COR-L47 (cell line): ENCODE data around the gene XBP1.
A peak's percentile ranks its signal among the peaks of the same experiment; 100 is the strongest.
"Not testable (repeated sequence)": the region's sequence is repeated elsewhere in the genome, so short reads cannot be mapped to it uniquely, and the experiment has no call there.

Experiments
- DNase-seq: peaks from one replicate; lab custom pipeline; 2025; lab: John Stamatoyannopoulos, UW

Gene XBP1

DNA sequence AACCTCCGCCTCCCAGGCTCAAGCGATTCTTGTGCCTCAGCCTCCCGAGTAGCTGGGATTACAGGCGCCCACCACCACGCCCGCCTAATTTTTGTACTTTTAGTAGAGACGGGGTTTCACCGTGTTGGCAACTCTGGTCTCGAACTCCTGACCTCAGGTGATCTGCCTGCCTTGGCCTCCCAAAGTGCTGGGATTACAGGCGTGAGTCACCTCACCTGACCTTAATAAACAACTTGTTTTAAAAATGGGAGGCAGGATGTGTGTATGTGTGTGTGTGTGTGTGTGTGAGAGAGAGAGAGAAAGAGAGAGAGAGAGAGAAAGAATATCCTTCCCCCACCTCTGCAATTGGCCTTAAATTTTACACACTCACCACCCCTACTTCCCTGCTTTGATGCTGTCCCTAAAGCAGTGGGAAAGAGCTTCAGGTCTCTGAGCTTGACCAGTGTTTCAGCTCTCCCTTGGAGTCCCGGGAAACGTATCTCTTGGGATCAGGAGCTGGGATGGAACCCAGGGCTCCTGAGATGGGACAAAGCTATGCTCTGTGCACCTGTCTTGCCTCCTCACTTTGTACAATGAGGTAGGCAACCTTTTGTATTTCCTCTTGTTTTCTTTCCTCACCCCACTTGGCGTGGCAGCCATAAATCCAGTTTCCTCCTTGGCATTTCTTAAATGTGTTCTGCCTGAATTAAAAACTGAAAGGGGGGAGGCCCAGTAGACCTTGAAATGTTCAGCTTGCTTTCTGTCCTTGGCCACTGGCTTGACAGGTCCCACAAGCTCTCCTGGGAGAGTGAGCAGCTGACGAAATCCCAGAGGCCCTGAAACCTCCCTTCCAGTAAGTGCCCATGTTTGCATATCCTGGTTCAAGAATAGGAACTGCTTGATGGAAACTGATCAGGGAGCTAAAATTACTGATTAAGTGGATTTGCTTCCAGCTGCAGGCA is 17.8 kb upstream of the XBP1 start:
- no peak for DNase-seq

DNA sequence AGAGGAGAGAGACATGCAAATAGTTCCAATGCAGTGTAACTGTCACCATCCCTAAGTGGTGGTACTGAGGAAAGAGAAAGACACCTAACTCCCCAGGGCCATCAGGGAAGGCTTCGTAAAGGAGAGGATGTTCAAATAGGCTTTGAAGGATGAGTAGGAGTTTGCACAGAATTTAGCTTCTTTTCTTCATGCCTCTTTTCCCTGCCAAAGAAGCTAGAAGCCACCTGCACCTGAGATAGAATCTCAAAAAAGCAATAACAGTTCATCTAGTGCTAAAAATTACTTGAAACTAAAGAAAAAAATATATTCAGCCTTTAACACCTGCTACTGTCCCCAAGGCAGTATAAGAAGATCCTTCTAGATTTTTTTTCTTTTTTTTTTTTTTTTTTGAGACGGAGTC is 16.7 kb upstream of the XBP1 start:
- DNase-seq, result no peak

DNA sequence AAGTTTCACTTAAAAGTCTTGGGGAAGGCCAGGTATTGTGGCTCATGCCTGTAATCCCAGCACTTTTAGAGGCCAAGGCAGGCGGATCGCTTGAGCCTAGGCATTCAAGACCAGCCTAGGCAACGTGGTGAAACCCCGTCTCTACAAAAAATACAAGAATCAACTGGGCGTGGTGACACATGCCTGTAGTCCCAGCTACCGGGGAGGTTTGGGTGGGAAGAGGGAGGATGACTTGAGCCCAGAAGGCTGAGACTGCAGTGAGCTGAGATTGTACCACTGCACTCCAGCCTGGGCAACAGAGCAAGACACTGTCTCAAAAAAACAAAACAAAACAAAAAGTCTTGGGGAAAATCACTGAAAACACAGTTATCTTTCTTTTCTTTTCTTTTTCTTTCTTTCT is 15.4 kb upstream of the XBP1 start:
- no peak for DNase-seq

GRCh38 chr22:28815111-28815510 is 14.7 kb upstream of the XBP1 start:
- no peak for DNase-seq

DNA sequence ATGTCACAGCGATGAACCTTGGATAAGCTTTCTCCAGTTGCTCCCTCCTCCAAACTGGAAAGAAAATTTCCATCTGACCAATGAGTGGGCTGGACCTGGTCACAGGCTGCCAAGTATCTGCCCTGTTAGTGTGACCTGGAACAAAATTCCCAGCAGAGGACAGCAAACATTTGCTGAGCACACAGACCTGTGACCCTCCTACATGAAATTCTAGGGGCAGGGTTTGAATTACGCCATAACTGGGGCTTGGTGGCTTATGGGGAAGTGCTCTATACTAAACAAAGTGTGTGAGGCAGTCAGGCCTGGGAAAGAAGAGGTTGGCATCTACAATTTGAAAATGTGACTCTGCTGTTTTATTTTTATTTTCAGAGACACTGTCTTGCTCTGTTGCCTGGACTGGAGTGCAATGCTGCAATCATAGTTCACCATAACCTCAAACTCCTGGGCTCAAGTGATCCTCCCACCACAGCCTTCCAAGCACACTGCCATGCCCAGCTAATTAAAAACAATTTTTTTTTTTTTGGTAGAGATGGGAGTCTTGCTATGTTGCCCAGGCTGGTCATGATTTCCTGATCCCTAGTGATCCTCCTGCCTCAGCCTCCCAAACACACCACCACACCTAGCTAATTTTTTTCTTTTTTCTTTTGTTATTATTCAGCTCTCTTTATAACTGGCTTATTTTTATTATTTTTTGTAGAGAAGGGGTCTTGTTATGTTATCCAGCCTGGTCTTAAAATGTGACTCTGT is 13.6 kb upstream of the XBP1 start:
- no peak for DNase-seq

DNA sequence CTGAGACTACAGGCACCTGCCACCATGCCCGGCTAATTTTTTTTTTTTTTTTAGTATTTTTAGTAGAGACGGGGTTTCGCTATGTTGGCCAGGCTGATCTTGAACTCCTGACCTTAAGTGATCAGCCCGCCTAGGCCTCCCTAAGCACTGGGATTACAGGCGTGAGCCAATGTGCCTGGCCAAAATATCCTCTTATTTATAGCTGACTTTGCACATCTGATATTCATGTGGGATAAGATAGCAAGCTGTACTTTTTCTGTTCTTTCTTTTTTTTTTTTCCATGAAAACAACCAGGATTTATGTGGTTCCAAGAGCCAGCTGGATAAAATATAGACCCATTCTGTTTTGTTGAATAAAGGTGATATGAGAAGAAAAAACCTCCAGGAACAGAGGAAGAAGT is 12.1 kb upstream of the XBP1 start:
- DNase-seq, result no peak

DNA sequence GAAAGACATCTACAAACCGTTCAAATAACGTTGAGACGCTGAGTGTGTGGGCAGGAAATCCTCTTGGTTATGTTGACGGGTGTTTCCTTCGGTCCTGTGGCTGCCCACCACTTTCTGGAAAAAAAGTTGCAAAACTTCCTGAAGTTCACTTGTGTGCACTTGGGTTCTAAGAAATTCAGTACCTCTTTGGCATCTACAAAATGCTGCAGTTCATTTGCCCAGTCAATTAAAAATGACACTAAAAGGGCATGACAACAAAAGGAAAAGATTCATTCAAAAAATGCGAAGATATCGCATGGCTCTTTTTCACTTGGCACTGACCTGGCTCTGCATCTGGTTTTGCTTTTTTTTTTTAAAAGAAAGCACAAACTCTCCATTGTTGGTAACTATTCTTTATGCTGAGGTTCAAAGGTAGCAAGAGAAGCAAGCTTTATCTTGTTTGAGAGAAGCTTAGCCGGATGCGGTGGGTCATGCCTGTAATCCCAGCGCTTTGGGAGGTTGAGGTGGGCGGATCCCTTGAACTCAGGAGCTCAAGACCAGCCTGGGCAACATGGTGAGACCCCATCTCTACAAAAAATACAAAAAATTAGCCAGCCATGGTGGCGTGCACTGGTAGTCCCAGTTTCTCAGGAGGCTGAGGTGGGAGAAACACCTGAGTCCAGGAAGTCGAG is 10.6 kb upstream of the XBP1 start:
- DNase-seq, result no peak

- no peak for DNase-seq
These were observed 8.5 kb upstream of the XBP1 start for GRCh38 chr22:28808716-28809355.

- not testable (repeated sequence) for DNase-seq
These were observed 5.1 kb upstream of the XBP1 start for GRCh38 chr22:28805426-28805825.

DNA sequence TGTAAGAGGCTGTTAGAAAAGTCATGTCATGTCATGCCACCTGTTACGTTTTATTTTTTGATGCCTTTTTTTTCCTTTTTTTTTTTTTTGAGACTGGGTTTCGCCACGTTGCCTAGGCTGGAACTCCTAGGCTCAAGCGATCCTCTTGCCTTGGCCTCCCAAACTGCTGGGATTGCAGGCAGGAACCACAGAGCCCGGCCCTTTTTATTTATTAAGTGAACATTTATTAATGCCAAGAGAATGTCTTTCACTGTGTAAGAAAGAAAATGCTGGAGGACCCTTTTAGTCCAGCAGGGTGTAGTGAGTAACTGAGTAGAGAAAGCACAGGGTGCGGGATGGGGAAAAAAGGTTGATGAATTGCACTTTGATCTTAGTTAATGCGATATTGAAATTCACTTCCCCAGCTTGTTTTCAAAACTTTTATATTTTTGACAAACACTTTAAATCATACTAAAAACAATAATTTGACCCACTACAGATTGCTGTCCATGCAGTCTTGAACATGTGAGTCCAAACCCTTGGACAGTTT is 2.3 kb upstream of the XBP1 start:
- no peak for DNase-seq

DNA sequence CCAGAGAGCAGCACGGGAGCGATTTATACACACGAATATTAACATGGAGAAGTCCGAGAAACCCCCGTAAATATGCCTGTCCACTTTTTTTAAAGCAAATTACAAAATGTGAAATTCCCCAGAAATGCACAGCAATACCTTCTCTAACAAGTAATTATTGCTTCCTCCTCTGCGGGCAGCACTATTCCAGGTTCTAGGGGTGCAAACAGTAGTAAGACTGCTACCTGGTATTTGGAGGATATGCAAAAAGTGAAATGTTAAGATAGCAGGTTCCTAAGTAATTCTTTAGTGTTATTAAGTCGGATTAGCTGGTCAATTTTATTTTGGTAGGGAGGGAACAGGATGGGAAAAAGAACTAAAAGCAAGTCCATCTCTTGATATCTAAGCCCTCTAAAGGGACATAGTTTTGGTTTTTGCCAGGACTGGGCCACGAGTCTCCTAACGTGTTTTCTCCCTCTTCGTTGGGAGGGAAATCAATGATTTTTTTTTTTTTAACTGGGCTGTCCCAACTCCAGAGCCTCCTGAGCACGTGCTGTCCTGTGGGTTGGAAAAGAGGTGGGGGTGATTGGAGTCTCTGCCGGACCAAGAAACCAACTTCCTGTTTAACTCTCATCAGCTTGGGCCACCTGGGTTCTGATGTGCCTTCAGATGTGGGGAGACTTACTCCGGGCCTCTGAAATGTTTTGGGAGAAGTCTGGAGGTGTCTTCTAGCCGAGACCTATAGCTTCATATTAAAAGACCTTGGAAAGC is 1.7 kb upstream of the XBP1 start:
- no peak for DNase-seq

DNA sequence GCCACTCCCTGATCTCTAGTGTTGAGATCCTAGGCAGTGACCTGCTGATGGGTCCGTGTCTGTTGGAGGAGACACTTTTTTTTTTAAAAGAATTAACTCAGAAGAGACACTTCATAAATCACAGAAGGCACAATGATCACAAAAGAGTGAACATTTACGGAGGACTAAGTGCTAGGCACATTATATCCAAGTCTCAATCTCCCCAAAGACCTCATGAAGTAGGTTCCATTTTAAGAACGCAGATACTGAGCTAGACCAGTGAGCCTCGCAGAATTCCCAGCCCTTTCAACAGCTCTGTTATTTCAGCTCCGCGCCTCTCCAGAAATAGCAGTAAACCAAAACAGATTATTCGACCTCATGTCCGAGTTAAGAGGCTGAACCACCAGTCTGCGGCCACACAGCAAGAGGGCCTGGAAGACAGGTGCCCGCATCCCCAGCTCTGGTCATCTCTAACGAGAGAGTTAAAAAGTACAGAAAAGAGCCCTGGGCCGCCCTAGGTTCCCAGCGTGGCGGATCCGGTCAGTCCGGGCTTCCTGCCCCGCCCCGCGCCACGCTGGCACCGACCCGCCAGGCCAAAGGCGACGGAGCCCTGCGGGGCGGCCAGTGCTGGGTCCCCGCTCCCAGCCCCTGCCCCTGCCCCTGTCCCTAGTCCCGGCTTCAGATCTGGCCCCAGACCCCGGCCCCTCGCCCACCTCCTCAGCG is 612 bp downstream of the XBP1 start:
- DNase-seq, result no peak

DNA sequence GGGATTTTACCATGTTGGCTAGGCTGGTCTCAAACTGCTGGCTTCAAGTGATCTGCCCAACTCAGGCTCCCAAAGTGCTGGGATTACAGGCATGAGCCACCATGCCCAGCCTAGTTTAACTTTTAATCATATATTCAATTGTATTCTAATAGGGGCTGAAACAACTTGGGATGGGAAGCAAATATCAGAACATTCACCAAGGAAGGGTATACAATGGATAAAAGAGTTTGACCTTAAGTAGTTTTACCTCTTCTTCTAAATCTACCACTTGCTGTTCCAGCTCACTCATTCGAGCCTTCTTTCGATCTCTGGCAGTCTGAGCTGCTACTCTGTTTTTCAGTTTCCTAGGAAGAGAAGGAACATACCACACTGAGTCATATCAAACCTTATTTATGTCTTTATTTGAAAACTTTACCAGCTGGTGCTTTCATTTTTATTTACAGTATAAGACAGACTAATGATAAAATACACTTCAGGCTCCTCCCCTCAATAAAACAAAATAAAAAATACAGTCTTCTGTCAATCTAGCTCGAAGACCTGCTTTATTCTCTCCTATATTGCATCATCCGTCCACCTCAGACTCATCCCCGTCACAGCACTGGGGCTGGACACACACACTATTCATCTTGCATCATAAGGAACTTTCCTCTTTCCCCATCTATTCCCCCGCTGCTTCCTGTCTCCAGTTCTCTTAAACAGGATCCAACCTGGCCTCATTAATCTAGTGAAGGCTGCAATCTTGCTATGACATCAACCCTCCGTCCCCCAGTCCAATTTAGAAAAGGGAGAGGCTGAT is 1.4 kb downstream of the XBP1 start:
- DNase-seq, result peak; percentile 35

GRCh38 chr22:28795932-28796856 is 4.2 kb downstream of the XBP1 start:
- no peak for DNase-seq

DNA sequence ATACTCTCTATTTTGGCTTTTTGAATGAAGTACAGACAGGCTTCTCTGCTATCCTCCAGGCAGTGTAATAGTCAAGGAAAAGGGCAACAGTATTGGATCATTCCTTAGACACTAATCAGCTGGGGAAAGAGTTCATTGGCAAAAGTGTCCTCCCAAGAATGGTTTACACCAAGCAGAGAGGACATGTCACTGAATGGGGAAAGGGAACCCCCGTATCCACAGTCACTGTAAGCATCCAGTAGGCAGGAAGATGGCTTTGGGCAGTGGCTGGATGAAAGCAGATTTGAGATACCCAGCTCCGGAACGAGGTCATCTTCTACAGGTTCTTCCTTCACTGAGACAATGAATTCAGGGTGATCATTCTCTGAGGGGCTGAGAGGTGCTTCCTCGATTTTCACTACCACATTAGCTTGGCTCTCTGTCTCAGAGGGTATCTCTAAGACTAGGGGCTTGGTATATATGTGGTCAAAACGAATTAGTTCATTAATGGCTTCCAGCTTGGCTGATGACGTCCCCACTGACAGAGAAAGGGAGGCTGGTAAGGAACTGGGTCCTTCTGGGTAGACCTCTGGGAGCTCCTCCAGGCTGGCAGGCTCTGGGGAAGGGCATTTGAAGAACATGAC is 5.2 kb downstream of the XBP1 start:
- DNase-seq, result no peak

- DNase-seq, result no peak
These were observed 6.3 kb downstream of the XBP1 start for GRCh38 chr22:28793976-28794584.

DNA sequence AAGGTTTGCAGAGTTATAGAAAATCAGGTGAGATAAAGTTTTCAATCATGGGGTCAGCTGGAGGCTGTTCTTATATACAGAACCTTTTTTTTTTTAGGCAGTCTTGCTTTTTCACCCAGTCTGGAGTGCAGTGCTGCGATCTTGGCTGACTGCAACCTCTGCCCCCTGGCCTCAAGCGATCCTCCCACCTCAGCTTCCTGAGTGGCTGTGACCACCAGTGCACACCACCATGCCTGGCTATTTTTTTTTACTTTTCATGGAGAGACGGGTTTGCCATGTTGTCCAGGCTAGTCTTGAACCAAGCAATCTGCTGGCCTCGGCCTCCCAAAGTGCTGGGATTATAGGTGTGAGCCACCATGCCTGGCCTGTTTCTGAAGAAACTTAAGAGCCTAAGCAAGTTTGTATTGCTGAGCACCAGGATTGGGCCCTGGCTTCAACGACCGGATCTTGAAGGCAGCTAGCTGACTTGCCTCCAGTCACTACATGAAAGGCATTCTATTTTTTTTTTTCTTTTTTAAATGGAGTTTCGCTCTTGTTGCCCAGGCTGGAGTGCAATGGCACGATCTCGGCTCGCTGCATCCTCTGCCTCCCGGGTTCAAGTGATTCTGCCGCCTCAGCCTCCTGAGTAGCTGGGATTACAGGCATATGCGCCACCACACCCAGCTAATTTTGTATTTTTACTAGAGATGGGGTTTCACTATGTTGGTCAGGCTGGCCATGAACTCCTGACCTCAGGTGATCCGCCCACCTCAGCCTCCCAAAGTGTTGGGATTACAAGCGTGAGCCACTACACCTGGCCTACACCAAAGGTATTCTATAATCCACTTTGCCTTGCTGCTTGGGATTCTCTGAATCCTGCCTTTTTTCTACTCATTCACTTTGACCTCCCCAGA is 7.6 kb downstream of the XBP1 start:
- DNase-seq, result no peak
